ENCODE measurements around the gene ADCY3. TPM values are rescaled to one million over a fixed set of nuclear protein-coding genes. Genes with fewer than 3 reads are reported as not detected.

The ADCY3 gene
- total and polyA plus RNA-seq, 2 of the 4 experiments (the other 2 are of a cell fraction) = 17.4 to 46.1 TPM

DNA sequence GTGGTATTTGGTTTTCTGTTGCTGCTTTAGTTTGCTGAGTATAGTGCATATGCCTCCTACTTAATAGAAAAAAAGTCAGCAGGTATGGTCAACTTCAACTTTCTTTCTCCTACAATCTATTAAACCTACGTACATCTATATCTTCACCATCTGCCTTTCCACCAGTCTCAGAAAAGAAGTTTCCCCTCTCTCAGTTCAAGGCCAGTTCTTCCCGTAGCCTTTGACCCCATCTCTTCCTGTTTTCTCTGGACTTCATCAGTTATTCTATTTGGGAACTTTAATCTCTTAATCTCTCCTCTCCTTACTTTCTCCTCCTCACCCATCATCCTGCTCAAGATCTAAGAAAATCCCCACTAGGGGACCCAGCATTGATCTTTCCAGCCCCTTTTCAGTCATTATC is 132.5 kb downstream of the ADCY3 start:
- no peak for ATAC-seq (ENCODE audit: low read depth)
- Histone ChIP-seq H2BK15ac (ENCODE audit: low read depth, low read length) (no peak overlapping the region), H3K36me3 (ENCODE audit: control insufficient read depth, insufficient read depth, low read length) (no peaks in the 10 kb centered on the region), H3K9me3 (ENCODE audit: control insufficient read depth, insufficient read depth, low read length) (no peaks in the 10 kb centered on the region; the same call in 1 of the 2 replicates), H2AK5ac (ENCODE audit: low read depth, low read length) (no peak overlapping the region), H2AFZ (replicated peaks; ENCODE audit: low read length, poor library complexity) (no peak overlapping the region), H3K27me3 (ENCODE audit: control insufficient read depth, insufficient read depth, low read length) (no peaks in the 10 kb centered on the region), H3K79me1 (ENCODE audit: low read depth in 1 of 2, low read length in 2 of 2) (peaks cover 10% of the 10 kb centered on the region in 2 experiments; a peak in 2 of 4 replicates), H3K14ac (replicated peaks; ENCODE audit: low read depth, low read length) (no peak overlapping the region), H4K5ac (ENCODE audit: low read depth, low read length) (no peak overlapping the region), H3K4me1 (ENCODE audit: control insufficient read depth, insufficient read depth, low read length) (no peaks in the 10 kb centered on the region), H4K20me1 (ENCODE audit: insufficient read depth, low read length) (no peaks in the 10 kb centered on the region), H3K9me1 (ENCODE audit: insufficient read depth, low read length) (no peaks in the 10 kb centered on the region), H3K4ac (ENCODE audit: low read depth, low read length) (no peak overlapping the region), H3K27ac (ENCODE audit: insufficient read depth, low read length) (no peak overlapping the region), H2BK5ac (ENCODE audit: low read depth, low read length, poor library complexity, severe bottlenecking) (no peak overlapping the region), H3K9ac (ENCODE audit: low read depth, low read length) (no peak overlapping the region), H2AK9ac (replicated peaks; ENCODE audit: low read depth, low read length, poor library complexity) (no peak overlapping the region), H4K8ac (ENCODE audit: low read depth in 2 of 2, low read length in 2 of 2) (no peak overlapping the region), H3K18ac (ENCODE audit: low read depth, low read length) (no peak overlapping the region), H3K4me2 (ENCODE audit: low read depth, low read length) (no peak overlapping the region), H3K4me3 (ENCODE audit: insufficient read depth, low read depth, low read length) (no peak overlapping the region), H2BK20ac (ENCODE audit: low read depth, low read length) (no peak overlapping the region), H3K56ac (ENCODE audit: extremely low read depth, insufficient read depth, low read length) (no peak overlapping the region), H2BK120ac (ENCODE audit: low read depth, low read length) (no peak overlapping the region), H4K91ac (ENCODE audit: insufficient read depth, low read depth, low read length) (no peak overlapping the region), H3K23ac (ENCODE audit: low read depth, low read length) (no peak overlapping the region)
- intact Hi-C loops (cut with micrococcal nuclease) = no loop called here
- no peak for DNase-seq
- in situ Hi-C loops (cut with MboI; ENCODE audit: low sequenced_read_pairs) = no loop called here
- CTCF ChIA-PET = no interaction called here
- POLR2A ChIA-PET (ENCODE audit: unreplicated experiment) = no interaction called here
- BruUV-seq (replicated peaks) = no TSS peak
- WGBS, 2 experiments (ENCODE audit: extremely low coverage in 2 of 2, insufficient read length in 1 of 2) = 100% methylated on average over 2 of the region's 2 CpGs; no CpG with 5 or more reads in 1 of the 2 experiments
- TF ChIP-seq BHLHE40 (IDR thresholded peaks at IDR 0.05; ENCODE audit: low read depth, low read length) = no peak
- TF ChIP-seq, protein P1, sequence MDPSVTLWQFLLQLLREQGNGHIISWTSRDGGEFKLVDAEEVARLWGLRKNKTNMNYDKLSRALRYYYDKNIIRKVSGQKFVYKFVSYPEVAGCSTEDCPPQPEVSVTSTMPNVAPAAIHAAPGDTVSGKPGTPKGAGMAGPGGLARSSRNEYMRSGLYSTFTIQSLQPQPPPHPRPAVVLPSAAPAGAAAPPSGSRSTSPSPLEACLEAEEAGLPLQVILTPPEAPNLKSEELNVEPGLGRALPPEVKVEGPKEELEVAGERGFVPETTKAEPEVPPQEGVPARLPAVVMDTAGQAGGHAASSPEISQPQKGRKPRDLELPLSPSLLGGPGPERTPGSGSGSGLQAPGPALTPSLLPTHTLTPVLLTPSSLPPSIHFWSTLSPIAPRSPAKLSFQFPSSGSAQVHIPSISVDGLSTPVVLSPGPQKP (IDR thresholded peaks at IDR 0.05; ENCODE audit: borderline replicate concordance, low read depth, low read length) = no peak
- TF ChIP-seq CHD1 (IDR thresholded peaks at IDR 0.05; ENCODE audit: low read depth, low read length) = no peak
- no peak for TF ChIP-seq MAFK (IDR thresholded peaks at IDR 0.05; ENCODE audit: low read depth, low read length)
- no peak for TF ChIP-seq NFE2L2 (IDR thresholded peaks at IDR 0.05; ENCODE audit: low read depth, low read length)
- no peak for TF ChIP-seq MXI1 (IDR thresholded peaks at IDR 0.05; ENCODE audit: borderline replicate concordance, low read depth, low read length)
- TF ChIP-seq RCOR1 (IDR thresholded peaks at IDR 0.05; ENCODE audit: insufficient replicate concordance, low read length) = no peak
- no peak for TF ChIP-seq SMC3 (IDR thresholded peaks at IDR 0.05; ENCODE audit: low read depth, low read length)
- no peak for TF ChIP-seq FOS (IDR thresholded peaks at IDR 0.05; ENCODE audit: low read depth, low read length)
- TF ChIP-seq, protein P2, sequence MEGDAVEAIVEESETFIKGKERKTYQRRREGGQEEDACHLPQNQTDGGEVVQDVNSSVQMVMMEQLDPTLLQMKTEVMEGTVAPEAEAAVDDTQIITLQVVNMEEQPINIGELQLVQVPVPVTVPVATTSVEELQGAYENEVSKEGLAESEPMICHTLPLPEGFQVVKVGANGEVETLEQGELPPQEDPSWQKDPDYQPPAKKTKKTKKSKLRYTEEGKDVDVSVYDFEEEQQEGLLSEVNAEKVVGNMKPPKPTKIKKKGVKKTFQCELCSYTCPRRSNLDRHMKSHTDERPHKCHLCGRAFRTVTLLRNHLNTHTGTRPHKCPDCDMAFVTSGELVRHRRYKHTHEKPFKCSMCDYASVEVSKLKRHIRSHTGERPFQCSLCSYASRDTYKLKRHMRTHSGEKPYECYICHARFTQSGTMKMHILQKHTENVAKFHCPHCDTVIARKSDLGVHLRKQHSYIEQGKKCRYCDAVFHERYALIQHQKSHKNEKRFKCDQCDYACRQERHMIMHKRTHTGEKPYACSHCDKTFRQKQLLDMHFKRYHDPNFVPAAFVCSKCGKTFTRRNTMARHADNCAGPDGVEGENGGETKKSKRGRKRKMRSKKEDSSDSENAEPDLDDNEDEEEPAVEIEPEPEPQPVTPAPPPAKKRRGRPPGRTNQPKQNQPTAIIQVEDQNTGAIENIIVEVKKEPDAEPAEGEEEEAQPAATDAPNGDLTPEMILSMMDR (conservative IDR thresholded peaks at IDR 0.05; ENCODE audit: low read depth, low read length) = no peak
- no peak for TF ChIP-seq POLR2A (IDR thresholded peaks at IDR 0.05; ENCODE audit: low read depth, low read length)
- no peak for TF ChIP-seq RAD21 (IDR thresholded peaks at IDR 0.05; ENCODE audit: low read length)
- no peak for TF ChIP-seq RFX5 (IDR thresholded peaks at IDR 0.05; ENCODE audit: low read depth, low read length)
- dilution Hi-C loops (cut with HindIII; ENCODE audit: low sequenced_read_pairs, unreplicated experiment) = no loop called here

Measured in IMR-90 (cell line).